ENCODE measurements around the gene URI1.

URI1 gene

GRCh38 chr19:29978080-29978479 is 36.0 kb downstream of the URI1 start:
- TF ChIP-seq, protein P1, sequence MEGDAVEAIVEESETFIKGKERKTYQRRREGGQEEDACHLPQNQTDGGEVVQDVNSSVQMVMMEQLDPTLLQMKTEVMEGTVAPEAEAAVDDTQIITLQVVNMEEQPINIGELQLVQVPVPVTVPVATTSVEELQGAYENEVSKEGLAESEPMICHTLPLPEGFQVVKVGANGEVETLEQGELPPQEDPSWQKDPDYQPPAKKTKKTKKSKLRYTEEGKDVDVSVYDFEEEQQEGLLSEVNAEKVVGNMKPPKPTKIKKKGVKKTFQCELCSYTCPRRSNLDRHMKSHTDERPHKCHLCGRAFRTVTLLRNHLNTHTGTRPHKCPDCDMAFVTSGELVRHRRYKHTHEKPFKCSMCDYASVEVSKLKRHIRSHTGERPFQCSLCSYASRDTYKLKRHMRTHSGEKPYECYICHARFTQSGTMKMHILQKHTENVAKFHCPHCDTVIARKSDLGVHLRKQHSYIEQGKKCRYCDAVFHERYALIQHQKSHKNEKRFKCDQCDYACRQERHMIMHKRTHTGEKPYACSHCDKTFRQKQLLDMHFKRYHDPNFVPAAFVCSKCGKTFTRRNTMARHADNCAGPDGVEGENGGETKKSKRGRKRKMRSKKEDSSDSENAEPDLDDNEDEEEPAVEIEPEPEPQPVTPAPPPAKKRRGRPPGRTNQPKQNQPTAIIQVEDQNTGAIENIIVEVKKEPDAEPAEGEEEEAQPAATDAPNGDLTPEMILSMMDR (IDR thresholded peaks at IDR 0.05): no peak

DNA sequence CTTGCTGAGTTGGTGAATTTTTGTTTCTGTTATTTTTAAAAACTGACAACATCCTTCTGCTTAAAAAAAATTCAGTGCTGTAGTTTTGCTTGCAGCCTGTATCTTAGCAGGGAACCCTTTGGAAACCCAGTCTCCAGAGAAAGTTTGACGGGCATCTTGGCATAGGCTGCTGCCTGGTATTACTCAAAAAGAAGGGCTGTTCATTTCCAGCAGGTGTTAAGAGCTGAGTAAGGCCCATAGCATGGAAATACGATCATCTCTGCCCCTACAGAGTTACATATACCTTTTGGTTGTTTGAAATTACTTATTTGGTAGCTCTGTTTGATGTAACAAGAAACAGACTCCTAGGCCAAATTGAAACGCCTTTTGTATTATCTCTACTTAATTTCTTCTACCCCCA is 41.5 kb downstream of the URI1 start:
- TF ChIP-seq, protein P1 (IDR thresholded peaks at IDR 0.05): no peak

GRCh38 chr19:29985196-29985595 is 43.2 kb downstream of the URI1 start:
- TF ChIP-seq, protein P1 (IDR thresholded peaks at IDR 0.05): no peak

- TF ChIP-seq, protein P1 (IDR thresholded peaks at IDR 0.05): no peak
Measured at GRCh38 chr19:29988351-29988750, 46.3 kb downstream of the URI1 start.

DNA sequence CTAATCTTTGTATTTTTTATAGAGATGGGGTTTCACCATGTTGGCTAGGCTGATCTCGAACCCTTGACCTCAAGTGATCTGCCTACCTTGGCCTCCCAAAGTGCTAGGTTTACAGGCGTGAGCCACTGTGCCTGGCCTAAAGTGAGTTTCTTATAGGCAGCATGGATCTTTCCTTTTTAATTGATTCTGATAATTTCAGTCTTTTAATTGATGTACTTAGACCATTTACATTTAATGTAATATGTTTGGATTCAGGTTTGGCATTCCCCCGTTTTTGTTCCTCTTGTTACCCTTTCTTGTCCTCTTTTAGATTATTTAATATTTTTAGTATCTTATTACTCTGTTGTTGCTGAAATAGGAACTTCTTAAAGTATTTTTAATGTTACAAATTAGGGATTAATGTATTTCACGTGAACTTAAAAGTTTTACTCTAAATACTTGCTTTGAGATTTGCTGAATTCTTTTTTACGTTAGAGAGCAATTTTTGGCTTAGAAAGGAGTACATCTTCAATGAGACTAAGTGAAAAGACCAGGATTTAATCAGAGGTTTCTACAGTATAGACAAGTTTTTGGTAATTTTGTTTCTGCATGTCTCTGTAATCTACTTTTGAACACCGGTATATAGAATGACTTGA is 50.3 kb downstream of the URI1 start:
- TF ChIP-seq, protein P1 (IDR thresholded peaks at IDR 0.05): no peak

DNA sequence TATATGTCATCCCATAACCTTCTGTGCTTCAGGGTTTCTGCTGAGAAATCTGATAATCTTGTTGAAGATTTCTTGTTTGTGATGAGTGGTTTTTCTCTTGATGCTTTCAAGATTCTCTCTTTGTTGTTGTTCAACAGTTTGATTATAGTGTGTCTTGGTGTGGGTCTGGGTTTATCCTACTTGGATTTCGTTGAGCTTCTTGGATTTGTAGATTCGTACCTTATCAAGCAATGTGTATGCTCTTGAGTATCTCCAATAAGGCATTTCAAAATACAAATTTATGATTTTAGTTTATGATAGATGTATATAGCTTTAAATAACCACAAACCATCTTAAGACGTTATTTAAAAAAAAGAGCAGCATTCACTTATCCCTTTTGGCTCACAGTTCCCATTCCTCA is 57.5 kb downstream of the URI1 start:
- TF ChIP-seq, protein P1 (IDR thresholded peaks at IDR 0.05): no peak

DNA sequence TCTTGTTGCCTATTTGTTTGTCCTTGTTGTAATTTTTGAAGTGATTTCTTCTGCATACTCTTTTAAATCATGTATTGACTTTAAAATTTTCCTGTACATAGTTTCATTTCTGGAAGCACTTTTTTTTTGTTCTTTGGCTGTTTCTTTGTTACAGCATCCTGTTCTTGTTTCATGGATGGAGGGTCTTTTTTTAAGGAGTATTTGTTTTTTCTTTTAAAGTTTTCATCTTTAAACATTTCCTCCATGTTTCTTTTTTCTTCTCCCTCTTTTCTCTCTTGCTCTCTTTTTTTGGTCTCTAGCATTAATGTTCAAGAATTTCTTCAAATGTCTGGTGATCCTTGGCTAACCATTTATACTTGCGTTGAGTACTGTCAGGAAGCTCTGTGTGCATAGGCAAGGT is 58.8 kb downstream of the URI1 start:
- TF ChIP-seq, protein P1 (IDR thresholded peaks at IDR 0.05): no peak

DNA sequence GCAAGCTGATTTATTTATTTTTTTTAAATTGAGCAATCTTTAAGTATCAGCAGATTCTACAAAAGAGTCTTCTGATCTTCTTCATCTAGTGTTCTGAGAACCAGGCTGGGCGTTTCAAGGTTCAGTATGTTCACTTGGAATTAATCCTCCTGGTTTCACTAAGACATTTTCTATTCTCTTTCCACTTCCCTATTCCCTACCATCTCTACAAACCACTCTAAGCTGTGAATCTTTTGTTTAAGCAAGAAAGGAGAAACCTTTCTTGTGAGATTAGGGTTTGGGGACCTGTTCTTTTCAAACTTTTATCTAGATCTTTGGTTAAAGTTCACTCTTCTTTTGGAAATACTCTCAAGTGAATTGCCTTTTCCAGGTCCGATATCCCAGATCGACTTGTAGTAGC is 59.3 kb downstream of the URI1 start:
- TF ChIP-seq, protein P1 (IDR thresholded peaks at IDR 0.05): no peak
